Cardiac muscle cell (in vitro differentiated cells and primary cell): ENCODE data around the gene CLIC5. TPM values are rescaled to one million over a fixed set of nuclear protein-coding genes. Genes with fewer than 3 reads are reported as not detected.

Experiments
- DNase-seq, 2 donors: peaks; one replicate each; pipeline versions ENCODE4 v3.0.0 to v3.0.0-alpha.2; 2010 to 2017; ENCODE audit warnings: low read depth in 1 of 2, low spot score in 1 of 2
- H3K27ac ChIP-seq: fragments of 200-600 bp; sonication (generic); 2 replicates; pipeline ENCODE4 v1.5.1; 2016
- H3K27me3 ChIP-seq: fragments of 200-600 bp; sonication (generic); 2 replicates; pipeline ENCODE4 v1.6.0; 2016; ENCODE audit warnings: control low read depth
- H3K36me3 ChIP-seq: fragments of 200-600 bp; sonication (generic); 2 replicates; pipeline ENCODE4 v1.5.1; 2016; ENCODE audit warnings: control low read depth
- H3K4me1 ChIP-seq: fragments of 200-600 bp; sonication (generic); 2 replicates; pipeline ENCODE4 v1.8.1; 2017; ENCODE audit warnings: low read depth, mild to moderate bottlenecking, mixed run types
- H3K4me3 ChIP-seq: fragments of 200-600 bp; sonication (generic); 2 replicates; pipeline ENCODE4 v1.5.1; 2016; ENCODE audit warnings: mild to moderate bottlenecking
- H3K9me3 ChIP-seq: fragments of 200-600 bp; sonication (generic); 2 replicates; pipeline ENCODE4 v1.5.1; 2017; ENCODE audit warnings: low read depth, mild to moderate bottlenecking, control low read depth
- polyA plus RNA-seq: library from polyadenylated mRNA; unstranded; fragments of >200 nt; fragmentation: Nextera tagmentation; extraction: Ambion mirVana; gene quantifications from 2 replicates; pipeline ENCODE4 v1.2.1, GENCODE V29; 2016
- total RNA-seq: library from RNA; depleted of rRNA; stranded (reverse); fragments of >200 nt; gene quantifications from 2 replicates; pipeline ENCODE4 v1.2.3, GENCODE V29; 2016
- TF ChIP-seq, protein P1 (sequence below): IDR thresholded peaks from 2 replicates; pipeline ENCODE4 v1.5.1; 2012; ENCODE audit warnings: low read depth, mild to moderate bottlenecking, low read length

The CLIC5 gene
- total and polyA plus RNA-seq, 2 experiments from 2014 or later, result 10.5 to 24.5 TPM

DNA sequence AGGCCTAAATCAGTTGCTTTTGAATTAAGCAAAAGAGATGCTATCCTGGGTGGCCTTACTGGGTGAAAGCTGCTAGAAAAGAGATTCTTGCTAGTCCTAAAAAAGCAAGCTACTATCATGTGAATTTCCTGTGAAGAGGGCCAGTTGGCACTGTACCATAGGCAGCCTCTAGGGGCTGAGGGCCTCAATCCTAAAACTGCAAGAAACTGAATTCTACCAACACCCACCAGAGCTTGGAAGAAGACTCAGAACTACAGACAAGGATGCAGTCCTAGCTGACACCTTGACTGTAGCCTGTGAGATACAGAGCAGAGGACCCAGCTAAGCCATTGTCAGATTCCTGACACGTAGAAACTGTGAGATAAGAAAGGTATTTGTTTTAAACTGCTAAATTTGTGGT, 24.5 kb downstream of the CLIC5 start:
- Histone ChIP-seq H3K9me3 (no peaks in the 10 kb centered on the region), H3K27me3 (no peaks in the 10 kb centered on the region), H3K27ac (no peak overlapping the region), H3K4me1 (peaks cover 37% of the 10 kb centered on the region), H3K4me3 (no peak overlapping the region), H3K36me3 (no peaks in the 10 kb centered on the region)
- TF ChIP-seq, protein P1, sequence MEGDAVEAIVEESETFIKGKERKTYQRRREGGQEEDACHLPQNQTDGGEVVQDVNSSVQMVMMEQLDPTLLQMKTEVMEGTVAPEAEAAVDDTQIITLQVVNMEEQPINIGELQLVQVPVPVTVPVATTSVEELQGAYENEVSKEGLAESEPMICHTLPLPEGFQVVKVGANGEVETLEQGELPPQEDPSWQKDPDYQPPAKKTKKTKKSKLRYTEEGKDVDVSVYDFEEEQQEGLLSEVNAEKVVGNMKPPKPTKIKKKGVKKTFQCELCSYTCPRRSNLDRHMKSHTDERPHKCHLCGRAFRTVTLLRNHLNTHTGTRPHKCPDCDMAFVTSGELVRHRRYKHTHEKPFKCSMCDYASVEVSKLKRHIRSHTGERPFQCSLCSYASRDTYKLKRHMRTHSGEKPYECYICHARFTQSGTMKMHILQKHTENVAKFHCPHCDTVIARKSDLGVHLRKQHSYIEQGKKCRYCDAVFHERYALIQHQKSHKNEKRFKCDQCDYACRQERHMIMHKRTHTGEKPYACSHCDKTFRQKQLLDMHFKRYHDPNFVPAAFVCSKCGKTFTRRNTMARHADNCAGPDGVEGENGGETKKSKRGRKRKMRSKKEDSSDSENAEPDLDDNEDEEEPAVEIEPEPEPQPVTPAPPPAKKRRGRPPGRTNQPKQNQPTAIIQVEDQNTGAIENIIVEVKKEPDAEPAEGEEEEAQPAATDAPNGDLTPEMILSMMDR, result peak; percentile 8
- peak in 1 of 2 donors; percentile 15 for DNase-seq

DNA sequence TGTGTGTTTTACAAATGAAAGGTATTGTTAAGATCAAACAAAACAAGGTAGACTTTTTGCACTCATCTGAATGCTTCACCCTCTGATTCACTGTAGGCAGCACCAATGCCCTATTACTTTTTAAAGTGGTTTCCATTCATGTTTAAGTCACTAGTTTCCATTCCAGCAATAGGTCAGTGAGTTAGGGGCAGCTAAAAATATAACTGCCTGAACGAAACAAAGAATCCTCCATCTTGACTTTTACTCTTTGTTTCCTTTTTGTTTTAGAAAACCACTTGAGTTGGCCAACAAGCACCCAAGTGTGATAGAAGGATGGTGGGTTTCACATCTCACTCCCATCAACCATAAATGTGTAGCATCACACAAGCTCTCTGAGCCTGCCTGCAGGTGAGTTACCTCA, 25.5 kb downstream of the CLIC5 start:
- no peak for DNase-seq
- Histone ChIP-seq H3K27ac (no peak overlapping the region), H3K9me3 (no peaks in the 10 kb centered on the region), H3K4me3 (no peak overlapping the region), H3K36me3 (no peaks in the 10 kb centered on the region), H3K27me3 (no peaks in the 10 kb centered on the region), H3K4me1 (peaks cover 39% of the 10 kb centered on the region)
- TF ChIP-seq, protein P1, result no peak

DNA sequence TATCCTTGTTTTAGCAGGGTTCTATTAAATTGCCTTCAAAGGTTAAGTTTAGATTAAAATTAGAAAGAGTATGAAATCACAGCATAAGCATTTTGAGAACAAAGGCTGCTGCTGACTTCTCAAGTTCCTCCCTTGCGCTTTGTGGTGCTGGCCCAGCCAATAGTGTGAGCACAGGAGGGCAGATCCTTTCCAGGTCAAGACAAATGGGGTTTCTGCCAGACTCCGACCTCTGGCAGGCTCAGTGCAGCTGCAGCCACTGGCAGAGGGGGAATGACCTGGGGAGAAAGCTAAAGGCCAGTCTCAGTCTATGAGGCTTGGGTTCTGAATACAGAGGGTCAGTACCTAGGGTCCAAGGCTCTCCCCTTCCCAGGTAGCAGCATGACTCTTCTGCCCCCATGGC, 27.0 kb downstream of the CLIC5 start:
- Histone ChIP-seq H3K9me3 (no peaks in the 10 kb centered on the region), H3K36me3 (no peaks in the 10 kb centered on the region), H3K4me3 (no peak overlapping the region), H3K4me1 (peaks cover 39% of the 10 kb centered on the region), H3K27me3 (no peaks in the 10 kb centered on the region), H3K27ac (peak overlapping the region; percentile 95)
- TF ChIP-seq, protein P1, result no peak
- peak in 1 of 2 donors; percentile 5 for DNase-seq

DNA sequence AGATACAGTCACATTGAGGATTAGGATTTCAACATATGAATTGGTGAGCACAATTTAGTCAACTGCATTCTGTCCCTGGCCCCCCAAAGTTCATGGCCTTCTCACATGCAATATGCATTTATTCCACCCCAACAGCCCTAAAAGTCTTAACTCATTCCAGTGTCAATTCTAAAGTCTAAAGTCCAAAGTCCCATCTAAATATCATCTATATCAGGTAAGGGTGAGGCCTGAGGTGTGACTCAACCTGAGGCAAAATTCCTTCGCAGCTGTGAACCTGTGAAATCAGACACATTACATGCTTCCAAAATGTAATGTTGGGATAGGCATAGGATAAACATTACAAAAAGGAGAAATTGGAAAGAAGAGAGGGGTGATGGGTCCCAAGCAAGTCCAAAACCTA, 27.8 kb downstream of the CLIC5 start:
- no peaks in the 10 kb centered on the region for H3K36me3 ChIP-seq
- no peaks in the 10 kb centered on the region for H3K27me3 ChIP-seq
- H3K4me1 ChIP-seq, result peaks cover 39% of the 10 kb centered on the region
- H3K4me3 ChIP-seq, result no peak overlapping the region
- no peak for DNase-seq
- TF ChIP-seq, protein P1, result no peak
- H3K9me3 ChIP-seq, result no peaks in the 10 kb centered on the region
- H3K27ac ChIP-seq, result peak overlapping the region; percentile 95

DNA sequence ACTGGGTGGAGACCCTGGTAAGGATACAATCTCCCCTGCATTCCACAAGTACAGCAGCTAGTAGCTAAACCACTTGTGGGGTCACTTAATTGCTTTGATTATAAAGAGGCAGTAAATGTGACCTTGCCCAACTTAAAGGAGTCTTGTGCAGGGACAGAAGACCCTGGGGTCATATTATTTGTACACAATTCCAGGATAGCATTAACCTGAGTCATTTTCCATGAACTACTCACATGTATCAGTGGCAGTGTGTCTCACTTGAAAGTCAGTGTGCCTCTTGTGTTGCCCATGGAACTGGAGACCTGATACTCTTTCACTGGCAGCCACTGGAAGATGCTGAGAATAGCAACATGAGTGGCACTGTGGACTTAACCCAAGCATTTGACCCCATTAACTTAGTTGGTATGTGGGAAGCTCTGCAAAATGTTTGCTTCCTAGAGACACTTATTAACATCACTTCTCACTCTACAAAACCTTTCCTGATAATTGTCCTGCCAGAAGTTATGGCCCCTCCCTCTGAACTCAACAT, 28.9 kb downstream of the CLIC5 start:
- Histone ChIP-seq H3K27me3 (no peaks in the 10 kb centered on the region), H3K9me3 (no peaks in the 10 kb centered on the region), H3K36me3 (no peaks in the 10 kb centered on the region), H3K4me3 (no peak overlapping the region), H3K27ac (peak overlapping the region; percentile 95), H3K4me1 (peaks cover 39% of the 10 kb centered on the region)
- TF ChIP-seq, protein P1, result no peak
- DNase-seq, result peak in 1 of 2 donors; percentile 82
